ENCODE measurements around the gene OXER1.

The OXER1 gene

GRCh38 chr2:42793334-42794270, 29.7 kb upstream of the OXER1 start:
- no peak for DNase-seq (ENCODE audit: low spot score)

- peak; percentile 83 for DNase-seq (ENCODE audit: low spot score)
These were observed 28.8 kb upstream of the OXER1 start, which contains the start of gene HAAO for GRCh38 chr2:42792583-42793333. TSS of gene HAAO (minus strand) at chr2:42792583. CDS start at chr2:42792536, 47 bp downstream.

GRCh38 chr2:42792087-42792582, 28.2 kb upstream of the OXER1 start:
- DNase-seq (ENCODE audit: low spot score) = no peak

GRCh38 chr2:42791606-42792005, 27.7 kb upstream of the OXER1 start:
- no peak for DNase-seq (ENCODE audit: low spot score)

GRCh38 chr2:42789751-42790150, 25.8 kb upstream of the OXER1 start:
- no peak for DNase-seq (ENCODE audit: low spot score)

- no peak for DNase-seq (ENCODE audit: low spot score)
These were observed 24.9 kb upstream of the OXER1 start for GRCh38 chr2:42788882-42789281.

DNA sequence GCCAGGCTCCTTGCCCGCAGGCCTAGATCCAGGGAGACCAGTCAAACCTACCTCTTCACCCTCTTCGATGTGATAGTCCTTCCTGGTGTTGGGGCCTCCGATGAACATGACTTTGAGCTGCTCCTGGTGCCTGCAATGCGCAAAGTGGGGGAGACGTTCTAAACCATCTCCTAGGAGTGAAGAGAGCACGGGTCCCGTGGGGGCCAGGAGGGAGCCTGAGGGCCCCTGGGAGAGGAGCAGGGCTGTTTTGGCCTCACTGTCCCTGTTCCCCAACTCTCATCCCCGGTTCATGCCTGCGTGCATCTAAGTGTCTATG, 24.5 kb upstream of the OXER1 start:
- no peak for DNase-seq (ENCODE audit: low spot score)

- DNase-seq (ENCODE audit: low spot score) = no peak
These were observed 24.0 kb upstream of the OXER1 start for GRCh38 chr2:42787788-42788477.

DNA sequence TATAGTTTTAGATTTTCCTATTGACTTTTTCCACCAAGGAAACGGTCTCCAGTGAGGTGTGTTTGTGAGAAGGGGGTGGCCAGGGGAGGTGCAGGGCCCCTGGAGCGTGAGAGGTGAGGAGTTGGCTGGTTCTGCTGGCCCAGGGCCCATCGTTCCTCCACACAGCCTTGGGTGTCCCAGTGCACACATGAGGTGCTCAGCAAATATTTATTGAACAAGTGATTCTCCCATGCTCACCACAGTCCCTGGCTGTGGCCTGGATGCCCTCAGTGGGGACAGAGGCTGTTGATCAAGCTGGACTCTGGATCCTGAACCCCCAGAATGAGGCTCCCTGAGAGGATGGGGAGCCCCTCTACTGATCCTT, 23.5 kb upstream of the OXER1 start:
- no peak for DNase-seq (ENCODE audit: low spot score)

DNA sequence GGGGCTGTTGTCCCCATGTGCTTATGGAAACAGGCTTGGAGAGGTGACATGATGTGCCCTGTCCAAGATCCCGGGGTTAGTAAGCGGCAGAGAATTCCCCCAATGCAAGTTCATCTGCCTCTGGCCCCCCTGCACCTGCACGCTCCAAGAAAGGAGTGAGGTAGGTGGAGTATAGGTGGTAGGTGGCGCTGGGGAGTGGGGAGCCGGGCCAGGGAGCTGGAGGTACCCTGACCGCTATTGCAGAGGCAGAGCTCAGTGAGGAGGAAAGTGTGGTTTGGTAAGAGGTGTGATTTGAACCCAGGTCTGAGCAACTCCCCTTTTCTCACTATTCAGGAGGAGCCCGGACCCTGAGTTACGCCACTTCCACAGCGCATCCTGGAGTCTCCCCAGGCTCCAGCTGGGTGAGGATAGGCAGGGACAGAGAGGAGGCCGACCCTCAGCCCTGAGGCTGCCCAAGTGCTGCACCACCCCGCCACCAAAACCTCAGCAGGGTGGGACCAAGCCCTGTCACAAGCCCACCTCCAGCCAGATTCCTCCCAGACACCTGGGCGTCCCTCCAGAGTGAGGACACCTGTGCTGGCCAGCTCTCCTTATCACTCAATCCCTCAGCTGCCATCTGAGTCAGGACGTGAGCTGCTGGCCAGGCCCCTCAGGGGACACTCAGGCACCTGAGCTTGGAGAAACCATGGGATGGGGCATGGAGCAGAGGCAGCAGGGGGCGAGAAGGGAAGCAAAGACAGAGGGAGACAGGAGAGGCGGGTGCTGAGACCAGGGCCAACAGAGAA, 22.8 kb upstream of the OXER1 start:
- DNase-seq (ENCODE audit: low spot score) = peak; percentile 47

DNA sequence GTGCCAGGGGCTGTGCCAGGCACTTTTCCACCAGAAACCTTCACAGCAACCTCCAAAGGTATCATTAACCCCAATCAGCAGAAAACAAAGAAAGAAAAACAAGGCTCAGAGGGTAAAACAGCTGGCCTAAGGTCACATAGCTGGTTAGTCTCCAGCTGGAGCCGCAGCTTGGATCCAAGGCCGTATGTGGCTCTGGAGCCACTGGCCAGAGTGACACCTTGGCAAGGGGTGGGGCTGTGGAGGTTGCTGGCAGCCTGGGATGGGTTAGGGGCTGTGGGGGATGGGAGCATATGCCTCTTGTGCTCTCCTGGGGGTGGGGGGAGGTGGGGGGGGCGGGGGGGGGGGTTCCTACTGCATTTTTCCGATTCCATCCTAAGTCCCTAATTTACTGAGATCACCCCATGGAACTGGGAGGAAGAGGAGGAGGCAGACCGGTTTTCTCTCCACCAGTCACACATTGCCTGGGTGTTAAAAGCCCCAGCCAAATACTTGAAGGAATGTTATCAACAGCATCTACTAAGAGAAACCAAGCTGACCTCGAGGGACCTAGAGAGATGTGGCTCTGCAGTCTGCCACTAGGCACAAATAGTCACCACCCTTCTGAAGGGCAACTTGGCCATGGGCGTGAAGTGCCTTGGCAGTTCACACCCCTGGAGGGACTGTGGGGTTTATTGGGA, 20.4 kb upstream of the OXER1 start:
- DNase-seq (ENCODE audit: low spot score) = no peak

DNA sequence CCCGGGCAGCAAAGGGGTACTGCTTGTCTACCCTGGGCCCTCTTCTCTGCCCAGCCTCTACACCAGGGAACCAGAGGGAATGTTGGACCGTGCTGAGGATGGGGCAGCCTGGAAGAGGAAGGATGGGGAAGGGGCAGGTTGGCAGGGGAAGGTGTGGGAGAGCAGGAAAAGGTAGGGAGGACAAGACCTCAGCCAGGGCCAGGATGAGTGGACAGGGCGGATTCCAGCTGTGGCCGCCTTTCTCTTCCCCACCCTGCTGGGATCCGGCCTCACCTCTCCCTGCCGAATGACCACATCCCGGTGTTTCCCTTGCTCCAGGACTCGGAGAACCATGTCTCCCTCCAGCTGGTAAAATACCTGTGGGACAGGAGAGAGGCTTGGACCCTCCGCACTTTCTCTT, 19.6 kb upstream of the OXER1 start:
- DNase-seq (ENCODE audit: low spot score) = no peak

GRCh38 chr2:42781181-42781580, 17.2 kb upstream of the OXER1 start:
- no peak for DNase-seq (ENCODE audit: low spot score)

GRCh38 chr2:42777883-42778805, 14.2 kb upstream of the OXER1 start:
- no peak for DNase-seq (ENCODE audit: low spot score)

GRCh38 chr2:42775810-42776209, 11.9 kb upstream of the OXER1 start:
- DNase-seq (ENCODE audit: low spot score) = no peak

GRCh38 chr2:42775186-42775585, 11.3 kb upstream of the OXER1 start:
- no peak for DNase-seq (ENCODE audit: low spot score)

- DNase-seq (ENCODE audit: low spot score) = no peak
These were observed 7.7 kb upstream of the OXER1 start for GRCh38 chr2:42771546-42772153.

DNA sequence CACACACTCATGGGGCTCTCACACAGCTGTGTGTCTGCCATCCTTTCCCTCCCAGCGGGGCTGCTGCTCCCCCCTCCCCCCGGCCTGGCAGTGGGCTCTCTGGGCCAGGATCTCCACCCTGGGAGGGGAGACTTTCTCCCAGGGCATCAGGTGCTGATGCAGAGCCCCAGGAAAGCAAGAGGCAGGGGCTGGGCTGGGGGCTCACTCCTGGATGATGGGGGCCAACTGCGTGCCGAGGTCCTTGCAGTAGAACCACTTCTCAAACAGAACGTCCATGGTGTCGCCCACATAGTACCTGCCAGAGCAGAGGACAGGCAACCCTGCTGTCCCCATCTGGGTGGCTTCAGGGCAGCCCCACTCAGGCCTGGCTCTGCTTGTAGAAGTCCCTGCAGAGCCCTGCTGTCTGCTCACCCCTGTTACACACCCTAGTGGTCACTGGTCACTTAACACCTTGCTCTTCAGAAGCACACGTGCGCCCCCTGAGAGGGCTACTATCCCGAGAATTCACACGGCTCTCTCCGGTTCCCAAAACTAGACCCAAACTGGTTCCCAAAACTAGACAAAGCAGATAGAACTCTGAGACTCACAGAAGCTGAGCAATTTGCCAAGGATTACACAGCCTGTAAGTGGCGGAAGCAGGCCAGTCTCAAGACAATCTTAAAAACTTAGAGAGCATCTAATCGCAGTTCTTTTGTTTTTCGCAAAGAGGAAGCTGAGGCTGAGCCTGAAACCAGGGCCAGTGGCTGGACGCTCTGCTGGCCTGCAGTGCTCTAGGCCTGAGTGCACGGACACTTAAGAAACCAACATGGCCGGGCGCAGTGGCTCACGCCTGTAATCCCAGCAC, 6.6 kb upstream of the OXER1 start:
- peak; percentile 77 for DNase-seq (ENCODE audit: low spot score)

Measured in ecto neural progenitor cell (in vitro differentiated cells).